Activated gamma-delta T cell treated with Interleukin-2 at 50 U/mL for 16 hours (primary cell): Measurements from ENCODE around the gene TC2N.
"Not testable (repeated sequence)": the region's sequence is repeated elsewhere in the genome, so short reads cannot be mapped to it uniquely, and the experiment has no call there.

Source experiments
- DNase-seq: peaks from one replicate; pipeline ENCODE4 v3.0.0-alpha.2; 2020

TC2N gene

GRCh38 chr14:91830777-91831176 lies 36.6 kb downstream of the TC2N start:
- DNase-seq: no peak

GRCh38 chr14:91829511-91829910 lies 37.8 kb downstream of the TC2N start:
- no peak for DNase-seq

- no peak for DNase-seq
Measured at GRCh38 chr14:91827746-91828145, 39.6 kb downstream of the TC2N start.

GRCh38 chr14:91817566-91818325 lies 49.6 kb downstream of the TC2N start:
- DNase-seq: no peak

- no peak for DNase-seq
Measured at GRCh38 chr14:91814317-91814716, 53.0 kb downstream of the TC2N start.

- DNase-seq: no peak
Measured at GRCh38 chr14:91810699-91811098, 56.6 kb downstream of the TC2N start.

GRCh38 chr14:91806716-91807115 lies 60.6 kb downstream of the TC2N start:
- no peak for DNase-seq

GRCh38 chr14:91806094-91806493 lies 61.2 kb downstream of the TC2N start:
- not testable (repeated sequence) for DNase-seq

GRCh38 chr14:91805659-91806058 lies 61.7 kb downstream of the TC2N start:
- DNase-seq: no peak

GRCh38 chr14:91801358-91801757 lies 66.0 kb downstream of the TC2N start:
- peak; percentile 21 for DNase-seq

GRCh38 chr14:91796617-91797347 lies 70.6 kb downstream of the TC2N start:
- DNase-seq: no peak

GRCh38 chr14:91793704-91794103 lies 73.6 kb downstream of the TC2N start:
- DNase-seq: no peak

- no peak for DNase-seq
Measured at GRCh38 chr14:91786188-91786587, 81.1 kb downstream of the TC2N start.

GRCh38 chr14:91780452-91780851 lies 86.9 kb downstream of the TC2N start:
- no peak for DNase-seq

- no peak for DNase-seq
Measured at GRCh38 chr14:91778217-91778616, 89.1 kb downstream of the TC2N start.

GRCh38 chr14:91774140-91775096 lies 92.9 kb downstream of the TC2N start:
- DNase-seq: no peak

GRCh38 chr14:91770185-91770584 lies 97.2 kb downstream of the TC2N start:
- no peak for DNase-seq

- no peak for DNase-seq
Measured at GRCh38 chr14:91755570-91756295, 111.6 kb downstream of the TC2N start.

- DNase-seq: no peak
Measured at GRCh38 chr14:91754819-91755218, 112.5 kb downstream of the TC2N start.

GRCh38 chr14:91754185-91754584 lies 113.2 kb downstream of the TC2N start:
- DNase-seq: no peak

- no peak for DNase-seq
Measured at GRCh38 chr14:91753501-91754128, 113.7 kb downstream of the TC2N start.

- no peak for DNase-seq
Measured at GRCh38 chr14:91752961-91753360, 114.4 kb downstream of the TC2N start.
